DOHH2 (cell line): ENCODE measurements around the gene DACT2.

Source experiments
- H3F3A ChIP-seq: fragments of 200-600 bp; sonication (generic), shearing (Covaris generic); 2 replicates; pipeline ENCODE4 v1.6.0; 2016; ENCODE audit warnings: antibody characterized with exemption, mild to moderate bottlenecking; ENCODE audit not compliant: control insufficient read depth, insufficient read depth
- H3K27ac ChIP-seq: fragments of 200-600 bp; sonication (generic); 2 replicates; pipeline ENCODE4 v1.5.1; 2014; ENCODE audit warnings: low read depth, mild to moderate bottlenecking, low read length, moderate library complexity
- H3K27me3 ChIP-seq: fragments of 200-600 bp; sonication (generic); 2 replicates; pipeline ENCODE4 v1.6.1; 2014; ENCODE audit warnings: mild to moderate bottlenecking, low read length, mixed read lengths; ENCODE audit not compliant: control insufficient read depth
- H3K36me3 ChIP-seq: fragments of 200-600 bp; sonication (generic); 2 replicates; pipeline ENCODE4 v1.6.1; 2014; ENCODE audit warnings: mild to moderate bottlenecking, low read length, moderate library complexity, mixed read lengths; ENCODE audit not compliant: control insufficient read depth
- H3K4me1 ChIP-seq: fragments of 200-600 bp; sonication (generic); 2 replicates; pipeline ENCODE4 v1.6.1; 2014; ENCODE audit warnings: mild to moderate bottlenecking, low read length, mixed read lengths; ENCODE audit not compliant: control insufficient read depth
- H3K4me2 ChIP-seq: fragments of 200-600 bp; sonication (generic); 2 replicates; pipeline ENCODE4 v1.6.0; 2014; ENCODE audit warnings: mild to moderate bottlenecking, low read length, moderate library complexity
- H3K4me3 ChIP-seq: fragments of 200-600 bp; sonication (generic); 2 replicates; pipeline ENCODE4 v1.5.1; 2014; ENCODE audit warnings: mild to moderate bottlenecking, low read length, mixed read lengths
- H3K79me2 ChIP-seq: fragments of 200-600 bp; sonication (generic); 2 replicates; pipeline ENCODE4 v1.6.1; 2014; ENCODE audit warnings: mild to moderate bottlenecking, low read length, mixed read lengths; ENCODE audit not compliant: control insufficient read depth
- H3K9me2 ChIP-seq: fragments of 200-600 bp; sonication (generic); replicated peaks from 2 replicates; pipeline ENCODE4 v1.6.1; 2014; ENCODE audit warnings: mild to moderate bottlenecking, low read length, mixed read lengths; ENCODE audit not compliant: control insufficient read depth
- H3K9me3 ChIP-seq: fragments of 200-600 bp; sonication (generic); 2 replicates; pipeline ENCODE4 v1.6.1; 2014; ENCODE audit warnings: antibody characterized with exemption, low read length, mixed read lengths; ENCODE audit not compliant: control insufficient read depth, insufficient read depth
- H4K20me1 ChIP-seq: fragments of 200-600 bp; sonication (generic); 2 replicates; pipeline ENCODE4 v1.6.0; 2014; ENCODE audit warnings: low read depth, mild to moderate bottlenecking, antibody characterized with exemption, low read length, moderate library complexity; ENCODE audit not compliant: control insufficient read depth, insufficient read depth
- EZH2phosphoT487 ChIP-seq: fragments of 200-600 bp; sonication (generic); IDR thresholded peaks from 2 replicates; pipeline ENCODE4 v1.6.1; 2017; ENCODE audit warnings: borderline replicate concordance, mild to moderate bottlenecking, antibody characterized with exemption, low read length, moderate library complexity, mixed read lengths
- TF ChIP-seq, protein P1 (sequence below): fragments of 200-600 bp; sonication (generic); IDR thresholded peaks from one replicate; pipeline ENCODE4 v1.5.1; 2014; ENCODE audit warnings: antibody characterized with exemption, mild to moderate bottlenecking, low read depth, low read length; ENCODE audit not compliant: poor library complexity, severe bottlenecking

Gene DACT2

GRCh38 chr6:168319279-168320111 lies at the start of gene DACT2:
Gene DACT2 (minus strand): TSS chr6:168319777. CDS start chr6:168319633, 144 bp downstream.
- no peaks in the 10 kb centered on the region for H3K79me2 ChIP-seq
- no peaks in the 10 kb centered on the region for H3K9me2 ChIP-seq
- H3F3A ChIP-seq = no peaks in the 10 kb centered on the region
- no peaks in the 10 kb centered on the region for H3K27me3 ChIP-seq
- H3K4me1 ChIP-seq = no peaks in the 10 kb centered on the region
- no peak within 1 kb of the TSS for H3K4me2 ChIP-seq
- TF ChIP-seq, protein P1, sequence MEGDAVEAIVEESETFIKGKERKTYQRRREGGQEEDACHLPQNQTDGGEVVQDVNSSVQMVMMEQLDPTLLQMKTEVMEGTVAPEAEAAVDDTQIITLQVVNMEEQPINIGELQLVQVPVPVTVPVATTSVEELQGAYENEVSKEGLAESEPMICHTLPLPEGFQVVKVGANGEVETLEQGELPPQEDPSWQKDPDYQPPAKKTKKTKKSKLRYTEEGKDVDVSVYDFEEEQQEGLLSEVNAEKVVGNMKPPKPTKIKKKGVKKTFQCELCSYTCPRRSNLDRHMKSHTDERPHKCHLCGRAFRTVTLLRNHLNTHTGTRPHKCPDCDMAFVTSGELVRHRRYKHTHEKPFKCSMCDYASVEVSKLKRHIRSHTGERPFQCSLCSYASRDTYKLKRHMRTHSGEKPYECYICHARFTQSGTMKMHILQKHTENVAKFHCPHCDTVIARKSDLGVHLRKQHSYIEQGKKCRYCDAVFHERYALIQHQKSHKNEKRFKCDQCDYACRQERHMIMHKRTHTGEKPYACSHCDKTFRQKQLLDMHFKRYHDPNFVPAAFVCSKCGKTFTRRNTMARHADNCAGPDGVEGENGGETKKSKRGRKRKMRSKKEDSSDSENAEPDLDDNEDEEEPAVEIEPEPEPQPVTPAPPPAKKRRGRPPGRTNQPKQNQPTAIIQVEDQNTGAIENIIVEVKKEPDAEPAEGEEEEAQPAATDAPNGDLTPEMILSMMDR = no peak
- no peak for TF ChIP-seq EZH2phosphoT487
- no peak within 1 kb of the TSS for H3K27ac ChIP-seq
- H4K20me1 ChIP-seq = no peaks in the 10 kb centered on the region
- no peaks in the 10 kb centered on the region for H3K36me3 ChIP-seq
- peaks cover 5% of the 10 kb centered on the region; the same call in 1 of the 2 replicates for H3K9me3 ChIP-seq
- H3K4me3 ChIP-seq = no peak within 1 kb of the TSS

- H3K79me2 ChIP-seq = no peaks in the 10 kb centered on the region
- no peaks in the 10 kb centered on the region for H3K27me3 ChIP-seq
- H3K27ac ChIP-seq = no peak overlapping the region
- no peaks in the 10 kb centered on the region for H3K36me3 ChIP-seq
- no peak overlapping the region for H3K4me3 ChIP-seq
- no peaks in the 10 kb centered on the region for H4K20me1 ChIP-seq
- H3K9me2 ChIP-seq = no peaks in the 10 kb centered on the region
- no peak overlapping the region for H3K4me2 ChIP-seq
- H3K9me3 ChIP-seq = no peaks in the 10 kb centered on the region
- no peaks in the 10 kb centered on the region for H3K4me1 ChIP-seq
- no peaks in the 10 kb centered on the region for H3F3A ChIP-seq
- TF ChIP-seq, protein P1 = no peak
- TF ChIP-seq EZH2phosphoT487 = no peak
Measured at GRCh38 chr6:168368936-168369335, 49.4 kb upstream of the DACT2 start.

- TF ChIP-seq EZH2phosphoT487 = no peak
- TF ChIP-seq, protein P1 = no peak
- H3K27ac ChIP-seq = no peak overlapping the region
- H3K9me3 ChIP-seq = no peaks in the 10 kb centered on the region
- H3K4me2 ChIP-seq = no peak overlapping the region
- H3F3A ChIP-seq = no peaks in the 10 kb centered on the region
- no peaks in the 10 kb centered on the region for H3K9me2 ChIP-seq
- H3K27me3 ChIP-seq = no peaks in the 10 kb centered on the region
- H4K20me1 ChIP-seq = no peaks in the 10 kb centered on the region
- no peak overlapping the region for H3K4me3 ChIP-seq
- H3K36me3 ChIP-seq = no peaks in the 10 kb centered on the region
- H3K79me2 ChIP-seq = no peaks in the 10 kb centered on the region
- no peaks in the 10 kb centered on the region for H3K4me1 ChIP-seq
Measured at GRCh38 chr6:168368066-168368820, 48.7 kb upstream of the DACT2 start.
